Activated CD4-positive, alpha-beta memory T cell treated with anti-CD3 and anti-CD28 coated beads for 36 hours (primary cell): Measurements from ENCODE around the gene KATNAL2. TPM values are rescaled to one million over a fixed set of nuclear protein-coding genes. Genes with fewer than 3 reads are reported as not detected.
A peak's percentile ranks its signal among the peaks of the same experiment; 100 is the strongest.

Source experiments
- CTCF ChIA-PET: fragments of 350-600 bp; sonication (Branson Sonifier 250); formaldehyde crosslinking; loops from one replicate; lab custom pipeline; 2021; ENCODE audit warnings: antibody characterized with exemption, inconsistent platforms; lab: Charles Lee
- POLR2A ChIA-PET: fragments of 350-600 bp; sonication (Branson Sonifier 250); formaldehyde crosslinking; loops from one replicate; lab custom pipeline; 2021; ENCODE audit warnings: antibody characterized with exemption; lab: Charles Lee
- DNase-seq: peaks from one replicate; pipeline ENCODE4 v3.0.0-alpha.2; 2020
- H3K27ac Mint-ChIP-seq: one replicate; pipeline ENCODE4 v1.8.0; 2021; ENCODE audit warnings: mixed read lengths
- H3K27me3 Mint-ChIP-seq: one replicate; pipeline ENCODE4 v1.8.0; 2021; ENCODE audit warnings: mixed read lengths
- H3K36me3 Mint-ChIP-seq: one replicate; pipeline ENCODE4 v1.8.0; 2021; ENCODE audit warnings: mixed read lengths
- H3K4me1 Mint-ChIP-seq: one replicate; pipeline ENCODE4 v1.8.0; 2021; ENCODE audit warnings: low read depth, mixed read lengths
- H3K4me3 Mint-ChIP-seq: one replicate; pipeline ENCODE4 v1.8.0; 2021; ENCODE audit warnings: mild to moderate bottlenecking, mixed read lengths
- H3K9me3 Mint-ChIP-seq: one replicate; pipeline ENCODE4 v1.8.0; 2021; ENCODE audit warnings: mixed read lengths
- intact Hi-C: fragments of 100-400 bp; cut with micrococcal nuclease; formaldehyde crosslinking; loops from one replicate; pipeline ENCODE4 v1.15.1; 2023
- total RNA-seq, 2 experiments: library from RNA; stranded (reverse); gene quantifications; one replicate each; pipeline ENCODE4 v1.2.3, GENCODE V29; 2021

Gene KATNAL2
- total RNA-seq, 2 experiments from 2014 or later, result 0.46 to 0.69 TPM

GRCh38 chr18:47143899-47144485 lies 226.6 kb downstream of the KATNAL2 start:
- no peaks in the 10 kb centered on the region for H3K27me3 Mint-ChIP-seq
- peaks cover 20% of the 10 kb centered on the region for H3K4me1 Mint-ChIP-seq
- DNase-seq, result no peak
- intact Hi-C loops, result no loop called here
- H3K27ac Mint-ChIP-seq, result no peak overlapping the region
- H3K4me3 Mint-ChIP-seq, result no peak overlapping the region
- no peaks in the 10 kb centered on the region for H3K9me3 Mint-ChIP-seq
- POLR2A ChIA-PET, result no interaction called here
- CTCF ChIA-PET, result no interaction called here
- H3K36me3 Mint-ChIP-seq, result peaks cover 15% of the 10 kb centered on the region

- Mint-ChIP-seq H3K4me3 (no peak overlapping the region), H3K36me3 (peaks cover 11% of the 10 kb centered on the region), H3K9me3 (no peaks in the 10 kb centered on the region), H3K27ac (no peak overlapping the region), H3K27me3 (no peaks in the 10 kb centered on the region), H3K4me1 (peaks cover 29% of the 10 kb centered on the region)
- ChIA-PET POLR2A (no interaction called here), CTCF (no interaction called here)
- intact Hi-C loops, result no loop called here
- DNase-seq, result no peak
Observed at GRCh38 chr18:47146206-47146605, 228.8 kb downstream of the KATNAL2 start.

DNA sequence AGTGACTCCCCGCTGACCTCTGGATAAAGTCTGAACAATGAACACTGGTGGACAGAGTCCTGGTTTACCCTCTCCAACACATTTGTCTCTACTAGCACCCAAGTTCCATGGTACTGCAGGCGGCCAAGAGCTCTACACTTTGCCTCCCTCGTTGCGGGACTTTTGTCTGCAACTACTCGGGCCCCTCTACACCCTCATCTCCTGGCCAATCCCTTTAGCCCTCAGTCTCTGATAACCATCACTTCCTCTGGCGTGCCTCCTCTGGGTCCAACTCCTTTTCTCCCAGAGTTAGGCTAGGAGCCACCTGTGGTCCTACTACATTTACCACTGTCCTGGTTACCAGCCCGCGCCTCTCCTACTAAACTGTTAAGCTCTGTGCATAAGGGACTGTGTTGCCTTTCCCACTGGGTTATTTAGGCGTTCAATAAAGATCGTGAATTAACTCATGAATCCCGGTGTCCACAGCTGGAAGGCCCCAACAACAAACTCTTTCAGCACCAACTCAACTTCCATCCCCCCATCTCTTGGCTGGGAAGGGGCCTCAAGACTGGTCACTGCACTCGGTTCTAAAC lies 232.1 kb downstream of the KATNAL2 start:
- Mint-ChIP-seq H3K9me3 (no peaks in the 10 kb centered on the region), H3K36me3 (peaks cover 12% of the 10 kb centered on the region), H3K4me1 (peaks cover 33% of the 10 kb centered on the region), H3K27ac (peak overlapping the region; percentile 91), H3K27me3 (no peaks in the 10 kb centered on the region), H3K4me3 (peak overlapping the region; percentile 89)
- DNase-seq, result no peak
- ChIA-PET POLR2A (interaction anchor here (0.6 to 1.1 kb wide), 2 partner anchors 23 to 29 kb away, joined by 3 to 8 read pairs; no protein-coding TSS in a partner anchor), CTCF (interaction anchor here (0.7 to 2.3 kb wide), 4 partner anchors 10 to 55 kb away, joined by 3 to 12 read pairs (median 6); no protein-coding TSS in a partner anchor)
- intact Hi-C loops, result loop anchor here (1.0 to 2.0 kb wide), 4 partner anchors 27 to 781 kb away; partner anchors contain the start of genes IER3IP1, KATNAL2, PIAS2 and SMAD2

DNA sequence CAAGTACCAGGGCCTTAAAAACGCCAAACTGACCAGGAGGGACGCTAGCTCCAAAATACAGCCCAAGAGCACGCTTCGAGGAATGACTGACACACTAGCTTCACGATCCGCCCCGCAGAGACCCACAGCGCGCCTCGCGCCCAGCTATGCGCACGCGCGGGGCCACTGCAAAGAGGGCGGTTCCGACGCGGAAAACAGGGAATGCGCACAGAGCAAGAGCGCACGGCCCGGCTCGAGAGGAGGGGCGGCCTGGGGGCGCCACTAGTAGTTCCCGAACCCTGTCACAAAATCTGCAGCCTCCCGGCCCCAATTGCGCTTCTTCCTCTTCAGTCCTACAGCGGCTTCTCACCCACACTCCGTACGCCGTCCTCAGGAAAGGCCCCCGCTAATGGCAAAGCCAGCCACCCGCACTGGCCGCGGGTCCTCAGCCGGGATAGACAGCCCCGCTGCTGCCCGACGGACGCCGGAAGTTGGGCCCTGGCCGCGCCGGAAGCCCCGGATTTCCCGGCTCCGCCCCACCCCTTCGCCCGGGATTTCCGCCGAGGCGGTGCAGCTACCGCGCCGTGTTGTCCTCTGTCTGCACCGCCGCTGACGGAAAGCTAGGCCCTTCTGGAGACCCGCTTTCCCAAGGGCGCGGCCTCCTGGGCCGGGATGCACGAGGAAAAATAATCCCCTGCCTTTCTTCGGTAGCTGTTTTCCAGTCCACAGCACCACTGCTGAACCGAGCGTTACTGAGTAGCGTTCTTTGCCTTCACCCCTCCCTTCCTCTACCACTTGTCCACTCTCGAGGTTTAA lies 232.8 kb downstream of the KATNAL2 start, which contains the start of gene HDHD2:
Gene HDHD2, minus strand, starts transcription at position 472 of the 795 bp plus-strand sequence. CDS start 14,061 bp downstream, outside the sequence.
- POLR2A ChIA-PET, result interaction anchor here (0.5 to 1.1 kb wide), 6 partner anchors 13 to 1301 kb away, joined by 3 to 8 read pairs (median 3); partner anchors contain the start of genes KATNAL2 and PIAS2
- H3K4me1 Mint-ChIP-seq, result peaks cover 33% of the 10 kb centered on the region
- intact Hi-C loops, result loop anchor here (1.0 to 2.0 kb wide), 4 partner anchors 26 to 781 kb away; partner anchors contain the start of genes IER3IP1, KATNAL2, PIAS2 and SMAD2

GRCh38 chr18:47150824-47151366 lies 233.5 kb downstream of the KATNAL2 start:
- H3K27me3 Mint-ChIP-seq, result no peaks in the 10 kb centered on the region
- ChIA-PET POLR2A (interaction anchor here (0.8 to 1.1 kb wide), 3 partner anchors 13 to 233 kb away, joined by 3 to 4 read pairs (median 3); partner anchors contain the start of genes KATNAL2 and PIAS2), CTCF (interaction anchor here (0.5 to 2.3 kb wide), 3 partner anchors 30 to 189 kb away, joined by 3 to 12 read pairs (median 8); no protein-coding TSS in a partner anchor)
- peaks cover 9% of the 10 kb centered on the region for H3K36me3 Mint-ChIP-seq
- intact Hi-C loops, result loop anchor here (1.0 to 2.0 kb wide), 4 partner anchors 25 to 780 kb away; partner anchors contain the start of genes IER3IP1, KATNAL2, PIAS2 and SMAD2
- H3K27ac Mint-ChIP-seq, result peak overlapping the region; percentile 91
- H3K4me3 Mint-ChIP-seq, result peak overlapping the region; percentile 89
- H3K9me3 Mint-ChIP-seq, result no peaks in the 10 kb centered on the region
- peaks cover 28% of the 10 kb centered on the region for H3K4me1 Mint-ChIP-seq
- DNase-seq, result peak; percentile 19

More for the DNA sequence above, 232.8 kb downstream of the KATNAL2 start, which contains the start of gene HDHD2:
- Mint-ChIP-seq H3K27ac (peak within 1 kb of the TSS; percentile 91), H3K9me3 (no peaks in the 10 kb centered on the region), H3K4me3 (peak within 1 kb of the TSS; percentile 89), H3K36me3 (peaks cover 11% of the 10 kb centered on the region), H3K27me3 (no peaks in the 10 kb centered on the region)
- CTCF ChIA-PET, result interaction anchor here (0.7 to 2.3 kb wide), 5 partner anchors 9 to 55 kb away, joined by 3 to 12 read pairs (median 3); no protein-coding TSS in a partner anchor
- peak; percentile 88 for DNase-seq

- Mint-ChIP-seq H3K27ac (peak overlapping the region; percentile 91), H3K36me3 (peaks cover 10% of the 10 kb centered on the region), H3K27me3 (no peaks in the 10 kb centered on the region), H3K4me1 (peaks cover 26% of the 10 kb centered on the region), H3K4me3 (peak overlapping the region; percentile 89), H3K9me3 (no peaks in the 10 kb centered on the region)
- ChIA-PET CTCF (interaction anchor here (0.5 kb wide), 1 partner anchor 190 kb away, joined by 3 read pairs; no protein-coding TSS in a partner anchor), POLR2A (interaction anchor here (1.1 kb wide), 1 partner anchor 31 kb away, joined by 4 read pairs; no protein-coding TSS in a partner anchor)
- intact Hi-C loops, result loop anchor here (2.0 kb wide), 1 partner anchor 779 kb away; the partner anchor contains the start of gene SMAD2
- no peak for DNase-seq
Observed at GRCh38 chr18:47151439-47151838, 234.0 kb downstream of the KATNAL2 start.

Other genes with a start within 250 kb of the KATNAL2 start
- not detected for gene ST8SIA5, start 160.5 kb upstream of the KATNAL2 start, total RNA-seq
- gene PIAS2, start 95 bp upstream of the KATNAL2 start, total RNA-seq, result 10 to 100 TPM; 19.7 to 22.1 TPM
- not detected for gene ELOA2, start 118.0 kb downstream of the KATNAL2 start, total RNA-seq
- gene HDHD2, start 232.9 kb downstream of the KATNAL2 start, total RNA-seq, result 10 to 100 TPM; 26.4 to 32.9 TPM